Hepatocyte (in vitro differentiated cells): ENCODE results near the gene TPSG1.

Source experiments
- CTCF ChIP-seq: fragments of 200-600 bp; sonication (generic); IDR thresholded peaks from 2 replicates; pipeline ENCODE4 v1.5.1; 2016; ENCODE audit warnings: antibody characterized with exemption, mild to moderate bottlenecking; ENCODE audit not compliant: poor library complexity
- EZH2 ChIP-seq: fragments of 200-600 bp; sonication (generic); IDR thresholded peaks from 2 replicates; pipeline ENCODE4 v1.6.1; 2016; ENCODE audit warnings: antibody characterized with exemption, mild to moderate bottlenecking, borderline replicate concordance

- TF ChIP-seq CTCF (no peak), EZH2 (no peak)
These were observed 36.5 kb downstream of the TPSG1 start for GRCh38 chr16:1188432-1189189.
